Gastroesophageal sphincter (tissue), 3 donors: ENCODE data around the gene ADD2.

Experiments
- POLR2A ChIP-seq, 2 donors: fragments of 450-650 bp; IDR thresholded peaks; one replicate each; pipeline ENCODE4 v1.6.1; 2017; ENCODE audit warnings: antibody characterized with exemption in 2 of 2, mild to moderate bottlenecking in 2 of 2, moderate library complexity in 1 of 2
- POLR2AphosphoS5 ChIP-seq: sonication (generic); formaldehyde crosslinking; IDR thresholded peaks from one replicate; pipeline ENCODE4 v1.6.1; 2017; ENCODE audit warnings: antibody characterized with exemption
- TF ChIP-seq, protein P1 (sequence below), 4 experiments: fragments of 200-600 bp in 2 of 4; fragments of 450-650 bp in 2 of 4; sonication (generic) in 1 of 4; IDR thresholded peaks; one replicate each; pipeline ENCODE4 v1.5.1; 2017 to 2019; ENCODE audit warnings: antibody characterized with exemption in 4 of 4, mild to moderate bottlenecking in 2 of 4, moderate library complexity in 2 of 4

GRCh38 chr2:70775141-70775540, 7.1 kb upstream of the ADD2 start:
- TF ChIP-seq POLR2AphosphoS5 (no peak), POLR2A (IDR thresholded peaks at IDR 0.05) (no peak)
- TF ChIP-seq, protein P1, sequence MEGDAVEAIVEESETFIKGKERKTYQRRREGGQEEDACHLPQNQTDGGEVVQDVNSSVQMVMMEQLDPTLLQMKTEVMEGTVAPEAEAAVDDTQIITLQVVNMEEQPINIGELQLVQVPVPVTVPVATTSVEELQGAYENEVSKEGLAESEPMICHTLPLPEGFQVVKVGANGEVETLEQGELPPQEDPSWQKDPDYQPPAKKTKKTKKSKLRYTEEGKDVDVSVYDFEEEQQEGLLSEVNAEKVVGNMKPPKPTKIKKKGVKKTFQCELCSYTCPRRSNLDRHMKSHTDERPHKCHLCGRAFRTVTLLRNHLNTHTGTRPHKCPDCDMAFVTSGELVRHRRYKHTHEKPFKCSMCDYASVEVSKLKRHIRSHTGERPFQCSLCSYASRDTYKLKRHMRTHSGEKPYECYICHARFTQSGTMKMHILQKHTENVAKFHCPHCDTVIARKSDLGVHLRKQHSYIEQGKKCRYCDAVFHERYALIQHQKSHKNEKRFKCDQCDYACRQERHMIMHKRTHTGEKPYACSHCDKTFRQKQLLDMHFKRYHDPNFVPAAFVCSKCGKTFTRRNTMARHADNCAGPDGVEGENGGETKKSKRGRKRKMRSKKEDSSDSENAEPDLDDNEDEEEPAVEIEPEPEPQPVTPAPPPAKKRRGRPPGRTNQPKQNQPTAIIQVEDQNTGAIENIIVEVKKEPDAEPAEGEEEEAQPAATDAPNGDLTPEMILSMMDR (IDR thresholded peaks at IDR 0.05), result no peak
